ENCODE measurements around the gene ACSM6. TPM values are rescaled to one million over a fixed set of nuclear protein-coding genes. Genes with fewer than 3 reads are reported as not detected.

The ACSM6 gene
- polyA plus RNA-seq, 1 of the 3 experiments (the other 2 are of a cell fraction) = not detected

DNA sequence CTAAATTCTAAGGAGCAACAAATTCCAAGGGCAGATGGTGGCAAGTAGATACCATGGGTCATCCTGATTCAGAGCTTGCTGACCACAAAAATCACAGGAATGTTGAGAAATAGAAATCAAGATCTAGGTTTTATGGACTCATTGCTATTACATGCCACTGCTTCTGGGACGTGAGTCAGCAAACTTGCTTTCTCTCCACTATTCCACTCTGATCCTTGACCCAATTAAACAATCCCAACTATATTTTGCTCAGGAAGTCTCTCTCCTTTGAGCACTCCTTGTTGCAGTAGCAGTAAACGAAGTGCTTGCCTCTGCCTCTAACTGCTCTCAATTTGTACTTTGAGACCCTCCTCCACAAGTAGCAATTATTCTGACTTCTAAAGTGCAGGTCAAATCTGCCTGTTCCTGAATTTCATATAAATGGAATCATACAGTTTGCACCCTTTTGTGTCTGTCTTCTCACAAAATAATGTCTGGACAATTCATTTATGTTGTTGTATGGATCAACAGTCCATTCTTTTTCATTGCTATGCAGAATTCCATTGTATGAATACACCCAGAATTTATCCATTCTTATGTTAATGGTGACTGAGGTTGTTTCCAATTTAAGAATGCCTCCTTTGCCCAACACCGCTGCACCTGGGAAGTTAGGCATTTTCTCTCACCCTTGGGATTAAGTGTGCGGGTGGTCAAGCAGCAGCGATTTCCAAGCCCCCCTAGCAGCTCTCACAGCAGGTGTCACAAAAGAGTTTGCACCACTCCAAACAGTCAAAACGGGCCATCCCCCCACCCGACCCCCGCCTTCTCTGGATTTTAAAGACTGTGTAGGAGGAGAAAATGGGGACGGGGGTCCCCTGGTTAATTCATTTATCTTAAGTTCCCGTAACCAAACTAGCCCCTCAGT lies 35.9 kb downstream of the ACSM6 start (continued):
- TF ChIP-seq, protein P1, sequence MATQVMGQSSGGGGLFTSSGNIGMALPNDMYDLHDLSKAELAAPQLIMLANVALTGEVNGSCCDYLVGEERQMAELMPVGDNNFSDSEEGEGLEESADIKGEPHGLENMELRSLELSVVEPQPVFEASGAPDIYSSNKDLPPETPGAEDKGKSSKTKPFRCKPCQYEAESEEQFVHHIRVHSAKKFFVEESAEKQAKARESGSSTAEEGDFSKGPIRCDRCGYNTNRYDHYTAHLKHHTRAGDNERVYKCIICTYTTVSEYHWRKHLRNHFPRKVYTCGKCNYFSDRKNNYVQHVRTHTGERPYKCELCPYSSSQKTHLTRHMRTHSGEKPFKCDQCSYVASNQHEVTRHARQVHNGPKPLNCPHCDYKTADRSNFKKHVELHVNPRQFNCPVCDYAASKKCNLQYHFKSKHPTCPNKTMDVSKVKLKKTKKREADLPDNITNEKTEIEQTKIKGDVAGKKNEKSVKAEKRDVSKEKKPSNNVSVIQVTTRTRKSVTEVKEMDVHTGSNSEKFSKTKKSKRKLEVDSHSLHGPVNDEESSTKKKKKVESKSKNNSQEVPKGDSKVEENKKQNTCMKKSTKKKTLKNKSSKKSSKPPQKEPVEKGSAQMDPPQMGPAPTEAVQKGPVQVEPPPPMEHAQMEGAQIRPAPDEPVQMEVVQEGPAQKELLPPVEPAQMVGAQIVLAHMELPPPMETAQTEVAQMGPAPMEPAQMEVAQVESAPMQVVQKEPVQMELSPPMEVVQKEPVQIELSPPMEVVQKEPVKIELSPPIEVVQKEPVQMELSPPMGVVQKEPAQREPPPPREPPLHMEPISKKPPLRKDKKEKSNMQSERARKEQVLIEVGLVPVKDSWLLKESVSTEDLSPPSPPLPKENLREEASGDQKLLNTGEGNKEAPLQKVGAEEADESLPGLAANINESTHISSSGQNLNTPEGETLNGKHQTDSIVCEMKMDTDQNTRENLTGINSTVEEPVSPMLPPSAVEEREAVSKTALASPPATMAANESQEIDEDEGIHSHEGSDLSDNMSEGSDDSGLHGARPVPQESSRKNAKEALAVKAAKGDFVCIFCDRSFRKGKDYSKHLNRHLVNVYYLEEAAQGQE (IDR thresholded peaks at IDR 0.05; ENCODE audit: low read depth, low read length) = no peak
- TF ChIP-seq MEF2A (IDR thresholded peaks at IDR 0.05; ENCODE audit: borderline replicate concordance, low read depth) (peak; percentile 25; the same call in 1 of the 2 replicates), TCF12 (IDR thresholded peaks at IDR 0.05) (peak; percentile 96), EP300 (IDR thresholded peaks at IDR 0.05; ENCODE audit: borderline replicate concordance in 1 of 2, low read depth in 1 of 2, low read length in 1 of 2) (peak; percentile 13 to 96; a peak in 1 of 4 replicates), POLR2AphosphoS5 (IDR thresholded peaks at IDR 0.05; ENCODE audit: low read depth, low read length) (peak; percentile 70; the same call in 1 of the 2 replicates), FOXM1 (IDR thresholded peaks at IDR 0.05; ENCODE audit: low read depth) (peak; percentile 87; the same call in 1 of the 2 replicates), GABPA (IDR thresholded peaks at IDR 0.05; ENCODE audit: low read depth) (no peak), YY1 (IDR thresholded peaks at IDR 0.05; ENCODE audit: low read depth) (peak; percentile 62; the same call in 1 of the 2 replicates), TEAD4 (IDR thresholded peaks at IDR 0.05; ENCODE audit: borderline replicate concordance, insufficient read depth) (peak; percentile 98)
- TF ChIP-seq, protein P2, sequence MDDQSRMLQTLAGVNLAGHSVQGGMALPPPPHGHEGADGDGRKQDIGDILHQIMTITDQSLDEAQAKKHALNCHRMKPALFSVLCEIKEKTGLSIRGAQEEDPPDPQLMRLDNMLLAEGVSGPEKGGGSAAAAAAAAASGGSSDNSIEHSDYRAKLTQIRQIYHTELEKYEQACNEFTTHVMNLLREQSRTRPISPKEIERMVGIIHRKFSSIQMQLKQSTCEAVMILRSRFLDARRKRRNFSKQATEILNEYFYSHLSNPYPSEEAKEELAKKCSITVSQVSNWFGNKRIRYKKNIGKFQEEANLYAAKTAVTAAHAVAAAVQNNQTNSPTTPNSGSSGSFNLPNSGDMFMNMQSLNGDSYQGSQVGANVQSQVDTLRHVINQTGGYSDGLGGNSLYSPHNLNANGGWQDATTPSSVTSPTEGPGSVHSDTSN (IDR thresholded peaks at IDR 0.05) = peak; percentile 65
- TF ChIP-seq, protein P3, sequence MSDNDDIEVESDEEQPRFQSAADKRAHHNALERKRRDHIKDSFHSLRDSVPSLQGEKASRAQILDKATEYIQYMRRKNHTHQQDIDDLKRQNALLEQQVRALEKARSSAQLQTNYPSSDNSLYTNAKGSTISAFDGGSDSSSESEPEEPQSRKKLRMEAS (IDR thresholded peaks at IDR 0.05; ENCODE audit: low read depth) = 0 out of 2 replicates have a peak, but pooled peaks have one; percentile 34
- TF ChIP-seq, protein P4, sequence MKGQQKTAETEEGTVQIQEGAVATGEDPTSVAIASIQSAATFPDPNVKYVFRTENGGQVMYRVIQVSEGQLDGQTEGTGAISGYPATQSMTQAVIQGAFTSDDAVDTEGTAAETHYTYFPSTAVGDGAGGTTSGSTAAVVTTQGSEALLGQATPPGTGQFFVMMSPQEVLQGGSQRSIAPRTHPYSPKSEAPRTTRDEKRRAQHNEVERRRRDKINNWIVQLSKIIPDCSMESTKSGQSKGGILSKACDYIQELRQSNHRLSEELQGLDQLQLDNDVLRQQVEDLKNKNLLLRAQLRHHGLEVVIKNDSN (IDR thresholded peaks at IDR 0.05; ENCODE audit: borderline replicate concordance, low read depth) = peak; percentile 24; the same call in 1 of the 2 replicates
- TF ChIP-seq, protein P5, sequence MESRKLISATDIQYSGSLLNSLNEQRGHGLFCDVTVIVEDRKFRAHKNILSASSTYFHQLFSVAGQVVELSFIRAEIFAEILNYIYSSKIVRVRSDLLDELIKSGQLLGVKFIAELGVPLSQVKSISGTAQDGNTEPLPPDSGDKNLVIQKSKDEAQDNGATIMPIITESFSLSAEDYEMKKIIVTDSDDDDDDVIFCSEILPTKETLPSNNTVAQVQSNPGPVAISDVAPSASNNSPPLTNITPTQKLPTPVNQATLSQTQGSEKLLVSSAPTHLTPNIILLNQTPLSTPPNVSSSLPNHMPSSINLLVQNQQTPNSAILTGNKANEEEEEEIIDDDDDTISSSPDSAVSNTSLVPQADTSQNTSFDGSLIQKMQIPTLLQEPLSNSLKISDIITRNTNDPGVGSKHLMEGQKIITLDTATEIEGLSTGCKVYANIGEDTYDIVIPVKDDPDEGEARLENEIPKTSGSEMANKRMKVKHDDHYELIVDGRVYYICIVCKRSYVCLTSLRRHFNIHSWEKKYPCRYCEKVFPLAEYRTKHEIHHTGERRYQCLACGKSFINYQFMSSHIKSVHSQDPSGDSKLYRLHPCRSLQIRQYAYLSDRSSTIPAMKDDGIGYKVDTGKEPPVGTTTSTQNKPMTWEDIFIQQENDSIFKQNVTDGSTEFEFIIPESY (IDR thresholded peaks at IDR 0.05; ENCODE audit: borderline replicate concordance, low read depth) = peak; percentile 82
